Kidney glomerular epithelial cell (primary cell): Measurements from ENCODE around the gene REN.
A peak's percentile ranks its signal among the peaks of the same experiment; 100 is the strongest.

Experiments
- DNase-seq: peaks from one replicate; lab custom pipeline; 2025; lab: John Stamatoyannopoulos, UW

The REN gene

GRCh38 chr1:204131978-204132377 lies 34.2 kb downstream of the REN start:
- DNase-seq, result no peak

GRCh38 chr1:204130981-204131892 lies 34.9 kb downstream of the REN start:
- DNase-seq, result peak; percentile 82

DNA sequence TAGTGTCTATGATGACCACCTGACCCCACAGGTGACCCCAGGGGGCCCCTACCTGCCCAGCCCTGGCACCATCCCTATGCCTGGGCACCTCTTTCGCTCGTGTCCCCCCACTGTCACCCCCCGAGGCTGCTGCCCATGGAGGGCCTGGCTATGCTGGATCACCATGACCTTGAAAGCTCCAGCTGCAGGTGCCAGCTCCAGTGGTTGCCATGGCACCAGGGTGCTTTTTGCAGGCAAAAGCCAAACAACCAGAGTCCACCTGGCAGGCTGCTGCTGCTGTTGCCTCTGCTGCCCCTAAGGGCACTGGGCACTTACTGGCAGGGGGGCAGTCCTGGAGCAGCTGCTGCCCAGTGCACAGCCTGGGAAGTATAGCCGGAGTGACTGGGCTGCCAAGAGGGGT lies 36.0 kb downstream of the REN start:
- no peak for DNase-seq

- DNase-seq, result peak; percentile 28
These were observed 36.9 kb downstream of the REN start for GRCh38 chr1:204128964-204129896.

DNA sequence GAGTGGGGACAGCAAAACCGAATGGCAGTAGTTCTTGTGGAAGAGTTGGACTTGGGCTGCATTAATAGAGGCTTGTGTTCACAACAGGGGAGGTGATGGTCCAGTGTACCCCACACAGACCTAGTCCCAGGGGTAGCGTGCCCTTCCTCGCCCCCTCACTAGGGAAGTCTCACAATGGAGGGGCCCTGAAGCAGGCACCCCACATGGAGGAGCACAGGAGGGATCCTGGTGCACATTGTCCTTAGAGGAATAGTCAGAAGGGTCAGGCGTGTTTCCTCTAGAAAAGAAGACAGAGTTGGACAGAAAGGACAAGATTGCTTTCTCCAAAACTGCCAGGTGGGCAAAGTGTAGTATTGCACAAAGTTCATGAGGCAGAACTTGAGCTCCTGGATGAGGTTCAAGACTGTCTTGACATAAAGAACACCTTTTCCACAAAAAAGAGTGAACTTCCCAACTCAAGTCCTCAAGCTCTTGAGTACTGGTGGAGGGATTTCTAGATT lies 37.6 kb downstream of the REN start:
- no peak for DNase-seq

DNA sequence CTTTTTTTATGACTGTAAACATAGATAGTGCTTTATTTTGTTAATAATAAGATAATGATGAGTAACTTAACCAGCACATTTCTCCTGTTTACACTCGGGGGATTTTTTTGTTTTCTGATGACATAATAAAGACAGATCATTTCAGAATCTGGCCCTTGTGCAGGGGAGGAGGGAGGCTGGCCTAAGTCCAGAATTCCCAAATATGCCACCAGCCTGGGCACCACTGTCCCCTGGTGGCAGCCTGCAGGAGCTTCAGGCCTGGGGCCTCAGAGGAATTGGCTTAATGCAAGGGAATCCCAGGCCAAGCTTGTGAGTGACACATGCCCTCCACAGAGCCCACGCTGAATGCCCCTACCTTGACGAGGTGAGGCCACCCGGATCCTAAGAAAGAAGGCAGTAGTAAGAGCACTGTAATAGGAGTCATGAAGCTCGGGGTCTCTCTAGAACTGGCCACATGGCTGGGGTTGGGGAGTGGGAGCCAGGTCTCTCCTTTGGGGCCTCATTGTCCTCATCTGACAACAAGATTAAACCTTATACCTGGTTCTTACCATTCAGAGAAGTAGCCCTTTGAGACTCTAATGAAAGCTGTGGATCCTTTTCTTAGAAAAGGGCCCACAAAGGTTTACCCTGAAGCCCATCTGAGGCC lies 38.4 kb downstream of the REN start:
- peak; percentile 74 for DNase-seq

DNA sequence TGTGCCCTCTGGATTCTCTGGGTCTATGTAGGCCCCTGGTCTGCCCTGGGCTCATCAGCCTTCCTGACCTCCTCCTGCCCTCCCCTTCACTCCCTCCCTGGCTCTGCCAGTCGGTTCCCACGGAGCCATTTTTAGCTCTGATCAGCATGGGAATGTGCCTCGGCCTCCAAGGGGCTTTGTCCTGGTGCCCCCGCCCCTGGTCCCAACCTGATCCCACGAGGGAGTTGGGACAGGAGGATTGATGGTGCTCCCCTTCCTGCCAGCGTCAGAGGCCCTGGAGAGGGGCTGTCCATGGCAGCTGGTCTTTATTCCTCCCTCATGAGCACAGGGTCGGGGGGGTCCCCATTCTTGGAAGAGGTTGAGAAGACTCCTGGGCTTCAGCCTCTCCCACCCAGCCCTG lies 39.2 kb downstream of the REN start:
- DNase-seq, result no peak

DNA sequence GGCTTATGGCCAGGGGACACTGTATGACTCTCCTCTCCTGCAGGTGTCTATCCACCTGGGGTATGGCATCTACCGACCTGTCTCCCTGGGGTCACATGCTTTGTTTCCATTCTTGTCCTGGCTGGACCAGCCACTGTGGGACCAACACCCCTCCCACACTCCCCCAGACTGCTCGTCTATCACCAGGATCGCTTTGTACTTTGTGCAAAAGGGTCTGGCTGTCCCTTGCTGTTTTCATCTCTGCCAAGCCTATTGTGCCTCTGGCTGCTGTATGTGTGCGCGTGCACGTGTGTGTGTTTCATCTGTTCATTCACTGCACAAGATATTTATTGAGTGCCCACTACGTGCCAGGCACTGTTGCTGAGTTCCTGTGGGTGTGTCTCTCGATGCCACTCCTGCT lies 39.8 kb downstream of the REN start:
- DNase-seq, result no peak

DNA sequence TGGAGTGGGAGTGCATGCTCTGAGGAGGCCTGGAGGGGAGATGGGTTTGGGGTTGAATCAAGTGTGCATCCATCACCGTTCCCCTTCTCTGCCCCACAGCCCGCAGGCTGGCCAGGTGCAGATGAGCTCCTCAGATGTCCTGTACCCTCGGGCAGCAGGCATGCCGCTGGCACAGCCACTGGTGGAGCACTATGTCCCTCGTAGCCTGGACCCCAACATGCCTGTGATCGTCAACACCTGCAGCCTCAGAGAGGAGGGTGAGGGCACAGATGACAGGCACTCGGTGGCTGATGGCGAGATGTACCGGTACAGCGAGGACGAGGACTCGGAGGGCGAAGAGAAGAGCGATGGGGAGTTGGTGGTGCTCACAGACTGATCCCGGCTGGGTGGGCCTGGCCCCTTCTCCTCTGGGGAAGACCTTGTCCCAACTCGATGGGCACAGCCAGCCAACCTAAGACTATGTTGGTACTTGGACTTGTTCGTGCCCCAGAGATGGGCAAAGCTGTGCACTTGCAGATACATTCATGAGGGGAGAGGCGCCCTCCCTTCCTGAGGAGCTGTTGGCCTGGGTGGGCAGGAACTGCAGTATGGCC lies 40.3 kb downstream of the REN start:
- no peak for DNase-seq

DNA sequence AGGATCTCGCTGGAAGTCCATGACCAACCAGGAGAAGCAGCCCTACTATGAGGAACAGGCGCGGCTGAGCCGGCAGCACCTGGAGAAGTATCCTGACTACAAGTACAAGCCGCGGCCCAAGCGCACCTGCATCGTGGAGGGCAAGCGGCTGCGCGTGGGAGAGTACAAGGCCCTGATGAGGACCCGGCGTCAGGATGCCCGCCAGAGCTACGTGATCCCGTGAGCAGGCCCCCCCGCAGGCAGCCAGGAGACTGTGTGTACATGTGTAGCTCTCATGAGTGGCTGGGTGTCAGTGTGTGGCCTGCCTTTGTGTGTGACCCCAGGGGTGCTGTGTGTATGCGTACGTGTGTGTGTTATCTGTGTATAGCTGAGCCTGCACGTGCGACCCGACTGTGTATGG lies 41.5 kb downstream of the REN start:
- DNase-seq, result no peak

DNA sequence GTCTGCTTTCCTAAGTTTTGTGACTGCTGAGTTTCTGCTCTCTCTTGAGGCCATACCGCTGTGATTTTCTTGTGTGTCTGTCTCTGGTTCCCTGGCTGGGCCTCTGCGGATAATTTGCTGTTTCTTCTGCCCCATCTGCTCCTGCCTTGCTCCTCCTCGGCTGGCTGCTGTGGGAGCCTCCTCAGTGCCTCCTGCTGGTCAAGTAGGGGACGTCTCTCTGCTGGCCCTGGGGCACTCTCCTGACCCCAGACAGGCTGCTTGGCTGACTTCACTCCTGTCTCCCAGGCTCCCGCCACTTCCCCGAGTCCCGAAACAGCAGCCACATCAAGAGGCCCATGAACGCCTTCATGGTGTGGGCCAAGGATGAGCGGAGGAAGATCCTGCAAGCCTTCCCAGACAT lies 42.8 kb downstream of the REN start:
- DNase-seq, result no peak

DNA sequence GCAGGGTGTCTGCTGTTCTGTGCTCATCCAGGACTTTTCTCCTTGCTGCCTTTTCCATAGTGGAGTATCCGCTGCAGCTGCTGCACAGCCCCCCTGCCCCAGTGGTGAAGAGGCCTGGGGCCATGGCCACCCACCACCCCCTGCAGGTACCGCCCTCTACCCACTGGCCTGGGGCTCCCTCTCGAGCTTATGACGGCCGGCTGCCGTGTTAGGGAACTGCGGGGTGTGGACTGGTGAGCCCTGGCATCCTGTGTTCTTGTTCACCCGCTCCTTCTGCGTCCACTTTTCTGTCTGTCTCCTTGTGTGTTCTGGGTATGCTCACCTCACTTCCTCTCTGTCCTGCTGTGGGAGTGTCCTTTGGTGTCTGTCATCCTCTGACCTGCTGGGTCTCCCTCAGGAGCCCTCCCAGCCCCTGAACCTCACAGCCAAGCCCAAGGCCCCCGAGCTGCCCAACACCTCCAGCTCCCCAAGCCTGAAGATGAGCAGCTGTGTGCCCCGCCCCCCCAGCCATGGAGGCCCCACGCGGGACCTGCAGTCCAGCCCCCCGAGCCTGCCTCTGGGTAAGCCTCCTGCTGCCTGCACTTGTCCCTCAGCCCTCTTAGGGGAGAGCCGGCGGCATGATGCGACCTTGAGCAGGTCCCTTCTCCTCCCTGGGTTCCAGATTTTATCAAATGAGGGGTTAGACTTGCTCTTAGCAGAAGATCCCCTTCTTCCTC lies 44.1 kb downstream of the REN start:
- no peak for DNase-seq

GRCh38 chr1:204116539-204116938 lies 49.6 kb downstream of the REN start:
- DNase-seq, result no peak

GRCh38 chr1:204115116-204115515 lies 51.0 kb downstream of the REN start:
- DNase-seq, result no peak

GRCh38 chr1:204114606-204115005 lies 51.5 kb downstream of the REN start:
- DNase-seq, result no peak

GRCh38 chr1:204113896-204114295 lies 52.2 kb downstream of the REN start:
- DNase-seq, result no peak

DNA sequence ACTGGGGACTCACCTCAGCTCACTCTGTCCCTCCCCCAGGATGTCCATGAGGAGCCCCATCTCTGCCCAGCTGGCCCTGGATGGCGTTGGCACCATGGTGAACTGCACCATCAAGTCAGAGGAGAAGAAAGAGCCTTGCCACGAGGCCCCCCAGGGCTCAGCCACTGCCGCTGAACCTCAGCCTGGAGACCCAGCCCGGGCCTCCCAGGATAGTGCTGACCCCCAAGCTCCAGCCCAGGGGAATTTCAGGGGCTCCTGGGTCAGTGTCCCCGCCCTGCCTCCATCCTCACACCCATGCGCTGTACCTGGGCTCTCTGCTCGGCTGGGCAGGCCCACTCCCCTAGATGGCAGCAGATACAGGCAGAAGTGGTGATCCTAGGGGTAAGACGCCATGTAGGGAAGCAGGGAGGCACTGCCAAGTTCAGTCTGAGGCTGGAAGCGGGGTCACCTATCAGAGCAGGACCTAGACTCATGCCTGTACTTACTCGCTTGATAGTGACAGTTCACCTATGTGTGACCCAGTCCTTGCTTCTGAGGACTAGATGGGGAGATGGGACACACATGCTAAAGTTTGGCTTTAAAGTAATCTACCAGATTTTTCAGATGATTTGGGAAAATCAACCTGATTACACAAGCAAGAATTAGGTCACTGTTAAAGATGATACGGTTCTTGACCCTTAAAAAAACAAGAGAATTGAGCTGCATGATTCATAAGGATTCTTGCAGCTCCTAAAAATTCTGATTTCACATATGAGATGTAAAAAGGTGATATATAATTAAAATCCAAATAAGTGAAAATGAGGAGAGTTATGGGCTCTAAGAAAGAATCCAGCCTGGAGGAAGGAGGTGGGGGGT lies 53.0 kb downstream of the REN start:
- DNase-seq, result peak; percentile 13

GRCh38 chr1:204110894-204111633 lies 55.1 kb downstream of the REN start:
- DNase-seq, result no peak

DNA sequence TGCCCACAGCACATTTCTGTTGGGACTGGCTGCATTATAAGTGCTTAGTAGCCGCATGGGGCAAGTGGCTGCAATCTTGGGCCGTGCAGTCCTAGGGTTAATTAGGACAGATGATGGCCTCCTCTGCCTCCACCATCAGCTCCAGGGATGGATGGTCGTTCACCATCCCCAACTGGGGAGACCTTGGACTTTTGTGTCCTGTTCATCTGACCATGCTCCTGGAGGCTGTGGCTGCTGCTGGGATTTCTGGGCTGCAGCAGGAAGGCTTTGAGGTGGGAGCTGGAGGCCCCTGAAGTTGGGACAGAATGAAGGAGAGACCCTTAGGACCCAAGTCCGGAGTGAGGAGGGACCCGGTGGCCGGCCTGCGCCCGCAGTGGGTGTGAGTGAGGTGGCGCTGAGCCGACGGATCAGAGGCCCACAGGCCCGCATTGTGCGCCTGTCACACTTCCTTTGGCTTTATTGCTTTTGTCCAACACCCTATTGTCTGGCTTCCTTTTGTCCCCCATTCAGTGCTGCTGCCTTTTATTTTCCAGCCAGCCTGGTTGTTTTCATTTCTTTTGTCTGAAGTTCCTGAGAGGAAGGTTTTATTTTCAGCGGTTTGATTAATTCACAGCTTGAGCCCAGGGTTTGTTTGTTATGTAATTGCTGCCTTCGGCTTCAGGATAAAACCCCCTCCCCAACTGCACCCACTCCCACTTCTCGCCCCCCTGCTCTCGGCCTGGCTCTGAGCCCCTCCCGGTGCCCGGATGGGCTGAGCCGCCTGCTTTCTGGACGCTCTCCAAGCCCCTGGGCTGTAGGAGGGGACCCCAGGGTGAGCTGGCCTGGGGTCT lies 57.6 kb downstream of the REN start:
- no peak for DNase-seq
